Astrocyte (in vitro differentiated cells and primary cell): ENCODE data around the gene NRAS. TPM values are rescaled to one million over a fixed set of nuclear protein-coding genes. Genes with fewer than 3 reads are reported as not detected.

ENCODE experiments used
- DNase-seq: peaks from one replicate; pipeline ENCODE4 v3.0.0-alpha.2; 2010; ENCODE audit warnings: low read depth
- FAIRE-seq: peaks from 2 replicates; lab custom pipeline; 2011; peaks lifted over from hg19 to GRCh38; lab: Jason Lieb, UNC
- H2AFZ ChIP-seq: 2 replicates; pipeline ENCODE4 v1.6.0; 2012; ENCODE audit warnings: low read depth, low read length, inconsistent platforms
- H3K27ac ChIP-seq: 2 replicates; pipeline ENCODE4 v1.5.1; 2011; ENCODE audit warnings: low read depth, low read length, inconsistent platforms
- H3K27me3 ChIP-seq: 2 replicates; pipeline ENCODE4 v1.6.0; 2011; ENCODE audit warnings: low read length, inconsistent platforms; ENCODE audit not compliant: insufficient read depth
- H3K36me3 ChIP-seq: 2 replicates; pipeline ENCODE4 v1.5.1; 2011; ENCODE audit warnings: low read length, inconsistent platforms; ENCODE audit not compliant: insufficient read depth
- H3K4me1 ChIP-seq: 2 replicates; pipeline ENCODE4 v1.5.1; 2011; ENCODE audit warnings: low read length, inconsistent platforms; ENCODE audit not compliant: insufficient read depth
- H3K4me2 ChIP-seq: 2 replicates; pipeline ENCODE4 v1.6.0; 2012; ENCODE audit warnings: low read length, inconsistent platforms
- H3K4me3 ChIP-seq: 2 replicates; pipeline ENCODE4 v1.5.1; 2011; ENCODE audit warnings: low read depth, mild to moderate bottlenecking, low read length, inconsistent platforms; ENCODE audit not compliant: insufficient read depth
- H3K79me2 ChIP-seq: 2 replicates; pipeline ENCODE4 v1.6.0; 2012; ENCODE audit warnings: mild to moderate bottlenecking, low read length, inconsistent platforms; ENCODE audit not compliant: insufficient read depth
- H3K9ac ChIP-seq: 2 replicates; pipeline ENCODE4 v1.6.0; 2012; ENCODE audit warnings: mild to moderate bottlenecking, low read length, inconsistent platforms
- H3K9me3 ChIP-seq: 2 replicates; pipeline ENCODE4 v1.5.1; 2012; ENCODE audit warnings: low read depth, mild to moderate bottlenecking, low read length, inconsistent platforms; ENCODE audit not compliant: insufficient read depth
- H4K20me1 ChIP-seq: 2 replicates; pipeline ENCODE4 v1.6.0; 2012; ENCODE audit warnings: low read length, inconsistent platforms; ENCODE audit not compliant: insufficient read depth
- H3K27ac Mint-ChIP-seq: one replicate; pipeline ENCODE4 v1.8.0; 2021; ENCODE audit warnings: mild to moderate bottlenecking, mixed read lengths; ENCODE audit not compliant: unreplicated experiment
- H3K27me3 Mint-ChIP-seq: one replicate; pipeline ENCODE4 v1.8.0; 2021; ENCODE audit warnings: low read depth, mixed read lengths; ENCODE audit not compliant: unreplicated experiment
- H3K36me3 Mint-ChIP-seq: one replicate; pipeline ENCODE4 v1.8.0; 2021; ENCODE audit warnings: low read depth, mixed read lengths; ENCODE audit not compliant: unreplicated experiment
- H3K4me1 Mint-ChIP-seq: one replicate; pipeline ENCODE4 v1.8.0; 2021; ENCODE audit warnings: low read depth, mixed read lengths; ENCODE audit not compliant: unreplicated experiment
- H3K4me3 Mint-ChIP-seq: one replicate; pipeline ENCODE4 v1.8.0; 2021; ENCODE audit warnings: mild to moderate bottlenecking, moderate library complexity, mixed read lengths; ENCODE audit not compliant: unreplicated experiment
- H3K9me3 Mint-ChIP-seq: one replicate; pipeline ENCODE4 v1.8.0; 2021; ENCODE audit warnings: mild to moderate bottlenecking, mixed read lengths; ENCODE audit not compliant: unreplicated experiment
- EZH2 ChIP-seq: IDR thresholded peaks from 2 replicates; pipeline ENCODE4 v1.6.1; 2012; ENCODE audit warnings: mild to moderate bottlenecking, low read length, inconsistent platforms; ENCODE audit not compliant: insufficient read depth
- total RNA-seq: library from RNA; stranded (reverse); gene quantifications from 2 replicates; pipeline ENCODE4 v1.2.1, GENCODE V29; 2021
- TF ChIP-seq, protein P1 (sequence below): IDR thresholded peaks from 2 replicates; pipeline ENCODE4 v1.5.1; 2011; ENCODE audit warnings: low read depth, mild to moderate bottlenecking, inconsistent platforms, low read length, moderate library complexity; ENCODE audit not compliant: insufficient read depth

Gene NRAS
- total RNA-seq, 1 donor from 2014 or later: 63.8 TPM

DNA sequence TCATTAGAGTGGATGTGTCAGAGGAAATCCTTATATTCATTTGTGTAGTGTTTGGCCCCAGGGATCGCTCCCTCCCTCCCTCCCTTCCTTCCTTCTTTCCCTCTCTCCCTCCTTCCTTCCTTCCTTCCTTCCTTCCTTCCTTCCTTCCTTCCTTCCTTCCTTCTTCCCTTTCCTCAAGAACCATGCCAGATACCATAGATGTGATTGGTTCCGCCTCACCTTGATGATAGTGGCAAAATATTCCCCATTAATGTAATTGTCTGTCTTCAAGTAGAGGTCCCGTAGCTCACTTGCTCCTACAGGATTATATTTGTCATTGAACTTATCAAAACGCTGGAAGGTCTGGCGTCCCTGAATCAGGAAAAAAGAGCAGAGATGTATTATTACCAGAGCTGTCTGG lies 38.9 kb downstream of the NRAS start:
- no peaks in the 10 kb centered on the region for H3K36me3 ChIP-seq
- DNase-seq: no peak
- H4K20me1 ChIP-seq: no peaks in the 10 kb centered on the region
- Mint-ChIP-seq H3K4me3 (no peak overlapping the region), H3K27ac (no peak overlapping the region), H3K36me3 (no peaks in the 10 kb centered on the region), H3K9me3 (no peaks in the 10 kb centered on the region), H3K27me3 (peaks cover 33% of the 10 kb centered on the region), H3K4me1 (no peaks in the 10 kb centered on the region)
- H3K27me3 ChIP-seq: peaks cover 24% of the 10 kb centered on the region
- no peak overlapping the region for H3K27ac ChIP-seq
- no peaks in the 10 kb centered on the region for H3K79me2 ChIP-seq
- no peak for FAIRE-seq
- H2AFZ ChIP-seq: no peak overlapping the region
- TF ChIP-seq EZH2: no peak
- TF ChIP-seq, protein P1, sequence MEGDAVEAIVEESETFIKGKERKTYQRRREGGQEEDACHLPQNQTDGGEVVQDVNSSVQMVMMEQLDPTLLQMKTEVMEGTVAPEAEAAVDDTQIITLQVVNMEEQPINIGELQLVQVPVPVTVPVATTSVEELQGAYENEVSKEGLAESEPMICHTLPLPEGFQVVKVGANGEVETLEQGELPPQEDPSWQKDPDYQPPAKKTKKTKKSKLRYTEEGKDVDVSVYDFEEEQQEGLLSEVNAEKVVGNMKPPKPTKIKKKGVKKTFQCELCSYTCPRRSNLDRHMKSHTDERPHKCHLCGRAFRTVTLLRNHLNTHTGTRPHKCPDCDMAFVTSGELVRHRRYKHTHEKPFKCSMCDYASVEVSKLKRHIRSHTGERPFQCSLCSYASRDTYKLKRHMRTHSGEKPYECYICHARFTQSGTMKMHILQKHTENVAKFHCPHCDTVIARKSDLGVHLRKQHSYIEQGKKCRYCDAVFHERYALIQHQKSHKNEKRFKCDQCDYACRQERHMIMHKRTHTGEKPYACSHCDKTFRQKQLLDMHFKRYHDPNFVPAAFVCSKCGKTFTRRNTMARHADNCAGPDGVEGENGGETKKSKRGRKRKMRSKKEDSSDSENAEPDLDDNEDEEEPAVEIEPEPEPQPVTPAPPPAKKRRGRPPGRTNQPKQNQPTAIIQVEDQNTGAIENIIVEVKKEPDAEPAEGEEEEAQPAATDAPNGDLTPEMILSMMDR: no peak
- no peak overlapping the region for H3K4me3 ChIP-seq
- no peak overlapping the region for H3K4me2 ChIP-seq
- no peak overlapping the region for H3K9ac ChIP-seq
- no peaks in the 10 kb centered on the region for H3K4me1 ChIP-seq
- H3K9me3 ChIP-seq: no peaks in the 10 kb centered on the region

DNA sequence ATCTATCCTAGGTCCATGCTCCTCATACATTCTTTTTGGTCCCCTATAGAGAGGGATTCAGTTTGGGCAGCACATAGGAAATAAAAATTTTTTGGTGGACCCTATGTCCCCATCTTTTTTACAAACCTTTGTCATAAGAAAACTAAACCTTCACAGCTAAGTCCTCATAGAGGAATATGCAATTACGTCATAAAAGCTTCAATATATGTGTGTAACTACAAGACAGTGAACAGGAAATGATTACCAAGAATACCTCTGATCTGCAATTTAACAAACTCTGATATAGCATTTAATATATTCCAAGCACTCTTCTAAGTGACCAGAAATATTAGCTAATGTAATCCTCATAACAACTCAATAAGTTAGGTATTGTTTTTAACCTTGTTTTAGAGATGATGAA lies 40.5 kb downstream of the NRAS start:
- TF ChIP-seq EZH2: no peak
- no peaks in the 10 kb centered on the region for H3K79me2 ChIP-seq
- H4K20me1 ChIP-seq: no peaks in the 10 kb centered on the region
- peaks cover 24% of the 10 kb centered on the region for H3K27me3 ChIP-seq
- Mint-ChIP-seq H3K9me3 (no peaks in the 10 kb centered on the region), H3K27me3 (peaks cover 33% of the 10 kb centered on the region), H3K4me3 (no peak overlapping the region), H3K36me3 (no peaks in the 10 kb centered on the region), H3K27ac (no peak overlapping the region), H3K4me1 (no peaks in the 10 kb centered on the region)
- no peak overlapping the region for H3K9ac ChIP-seq
- no peak overlapping the region for H2AFZ ChIP-seq
- H3K4me3 ChIP-seq: no peak overlapping the region
- H3K9me3 ChIP-seq: no peaks in the 10 kb centered on the region
- no peaks in the 10 kb centered on the region for H3K36me3 ChIP-seq
- no peak for FAIRE-seq
- no peak overlapping the region for H3K27ac ChIP-seq
- H3K4me2 ChIP-seq: no peak overlapping the region
- DNase-seq: no peak
- H3K4me1 ChIP-seq: no peaks in the 10 kb centered on the region

DNA sequence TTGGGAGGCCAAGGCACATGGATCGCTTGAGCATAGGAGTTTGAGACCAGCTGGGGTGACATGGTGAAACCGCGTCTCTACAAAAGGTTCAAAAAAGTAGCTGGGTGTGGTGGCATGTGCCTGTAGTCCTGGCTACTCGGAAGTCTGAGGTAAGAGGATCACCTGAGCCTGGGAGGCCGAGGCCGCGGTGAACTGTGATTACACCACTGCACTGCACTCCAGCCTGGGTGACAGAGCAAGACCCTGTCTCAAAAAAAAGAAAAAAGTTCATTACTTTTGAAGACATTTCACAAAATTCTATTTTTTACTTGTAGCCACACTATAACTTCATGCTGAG lies 44.7 kb downstream of the NRAS start:
- H3K9ac ChIP-seq: no peak overlapping the region
- H3K36me3 Mint-ChIP-seq: no peaks in the 10 kb centered on the region
- H3K27me3 Mint-ChIP-seq: peaks cover 14% of the 10 kb centered on the region

More for the DNA sequence above, 44.7 kb downstream of the NRAS start:
- Histone ChIP-seq H2AFZ (no peak overlapping the region), H4K20me1 (no peaks in the 10 kb centered on the region), H3K36me3 (no peaks in the 10 kb centered on the region), H3K4me1 (peaks cover 9% of the 10 kb centered on the region), H3K27ac (no peak overlapping the region), H3K9me3 (no peaks in the 10 kb centered on the region), H3K27me3 (peaks cover 3% of the 10 kb centered on the region), H3K4me2 (no peak overlapping the region), H3K4me3 (no peak overlapping the region), H3K79me2 (no peaks in the 10 kb centered on the region)
- no peak overlapping the region for H3K27ac Mint-ChIP-seq
- TF ChIP-seq EZH2: no peak
- TF ChIP-seq, protein P1: no peak
- no peak overlapping the region for H3K4me3 Mint-ChIP-seq
- FAIRE-seq (no peak), DNase-seq (no peak)
- H3K4me1 Mint-ChIP-seq: peaks cover 8% of the 10 kb centered on the region
- no peaks in the 10 kb centered on the region for H3K9me3 Mint-ChIP-seq
